ENCODE measurements around the gene FKRP. TPM values are rescaled to one million over a fixed set of nuclear protein-coding genes. Genes with fewer than 3 reads are reported as not detected.
"Not testable (repeated sequence)": the region's sequence is repeated elsewhere in the genome, so short reads cannot be mapped to it uniquely, and the experiment has no call there.

FKRP gene
- polyA plus RNA-seq, 4 donors = 7.0 to 14.6 (median 8.8) TPM

DNA sequence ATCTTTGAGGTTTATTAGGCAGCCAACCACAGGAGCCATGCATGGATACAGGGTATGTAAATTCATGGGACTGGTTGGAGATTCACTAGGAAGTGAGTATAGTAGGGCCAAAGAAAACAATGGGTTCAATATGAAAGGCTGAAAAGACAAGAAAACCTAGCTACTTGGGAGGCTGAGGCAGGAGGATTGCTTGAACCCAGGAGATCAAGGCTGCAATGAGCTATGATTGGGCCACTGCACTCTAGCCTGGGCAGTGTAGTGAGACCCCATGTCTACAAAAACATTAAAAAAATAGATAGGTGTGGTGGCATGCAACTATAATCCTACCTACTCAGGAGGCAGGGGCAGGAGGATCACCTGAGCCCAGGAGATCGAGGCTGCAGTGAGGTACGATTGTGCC is 52.9 kb downstream of the FKRP start:
- WGBS, 3 donors = 94 to 96% (median 96%) methylated on average over 2 of the region's 2 CpGs

DNA sequence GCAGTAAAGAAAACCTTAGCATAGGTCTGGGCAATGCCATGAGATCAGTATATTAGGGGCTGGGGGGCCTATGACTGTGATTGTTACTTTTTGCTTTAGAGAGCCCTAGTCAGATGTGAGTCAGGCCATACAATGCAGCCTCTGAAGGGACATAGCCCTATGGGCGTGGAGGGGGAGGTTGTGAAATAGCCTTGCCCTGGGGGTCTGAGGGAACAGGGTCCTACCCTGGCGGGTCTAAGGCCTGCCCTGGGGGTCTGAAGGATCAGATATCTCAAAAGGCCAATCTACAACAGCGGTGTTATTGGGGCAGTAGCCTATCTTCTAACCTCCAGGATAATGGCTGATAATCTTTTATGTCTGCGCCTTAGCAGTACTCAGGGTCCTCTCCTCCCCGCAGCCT is 56.3 kb downstream of the FKRP start:
- Histone ChIP-seq H3K27ac (ENCODE audit: low read depth in 1 of 3, low read length in 2 of 3) (peak overlapping the region in 1 of 3 donors; percentile 27), H3K36me3 (ENCODE audit: control insufficient read depth in 3 of 3, insufficient read depth in 2 of 3, low read depth in 1 of 3, low read length in 3 of 3) (no peaks in the 10 kb centered on the region), H3K27me3 (ENCODE audit: control insufficient read depth in 3 of 3, insufficient read depth in 3 of 3, low read length in 3 of 3) (no peaks in the 10 kb centered on the region), H3K4me3 (ENCODE audit: low read depth in 1 of 3, low read length in 3 of 3) (no peak overlapping the region), H3K9me3 (ENCODE audit: control insufficient read depth in 2 of 2, insufficient read depth in 1 of 2, low read depth in 1 of 2, low read length in 1 of 2) (no peaks in the 10 kb centered on the region), H3K4me1 (ENCODE audit: control insufficient read depth in 3 of 3, insufficient read depth in 2 of 3, low read depth in 1 of 3, low read length in 2 of 3) (peaks cover 0 to 28% (median 0%) of the 10 kb centered on the region in 3 donors)
- FAIRE-seq (no peak), DNase-seq (no peak)
- WGBS, 3 donors = 93 to 95% (median 95%) methylated on average over 5 of the region's 5 CpGs

More for the DNA sequence above, 52.9 kb downstream of the FKRP start:
- no peak for DNase-seq
- H3K9me3 ChIP-seq (ENCODE audit: control insufficient read depth in 2 of 2, insufficient read depth in 1 of 2, low read depth in 1 of 2, low read length in 1 of 2) = no peaks in the 10 kb centered on the region
- no peak overlapping the region for H3K27ac ChIP-seq (ENCODE audit: low read depth in 1 of 3, low read length in 2 of 3)
- no peak for FAIRE-seq
- H3K27me3 ChIP-seq (ENCODE audit: control insufficient read depth in 3 of 3, insufficient read depth in 3 of 3, low read length in 3 of 3) = no peaks in the 10 kb centered on the region
- H3K4me3 ChIP-seq (ENCODE audit: low read depth in 1 of 3, low read length in 3 of 3) = no peak overlapping the region
- H3K4me1 ChIP-seq (ENCODE audit: control insufficient read depth in 3 of 3, insufficient read depth in 2 of 3, low read depth in 1 of 3, low read length in 2 of 3) = peaks cover 0 to 27% (median 0%) of the 10 kb centered on the region in 3 donors
- no peaks in the 10 kb centered on the region for H3K36me3 ChIP-seq (ENCODE audit: control insufficient read depth in 3 of 3, insufficient read depth in 2 of 3, low read depth in 1 of 3, low read length in 3 of 3)

DNA sequence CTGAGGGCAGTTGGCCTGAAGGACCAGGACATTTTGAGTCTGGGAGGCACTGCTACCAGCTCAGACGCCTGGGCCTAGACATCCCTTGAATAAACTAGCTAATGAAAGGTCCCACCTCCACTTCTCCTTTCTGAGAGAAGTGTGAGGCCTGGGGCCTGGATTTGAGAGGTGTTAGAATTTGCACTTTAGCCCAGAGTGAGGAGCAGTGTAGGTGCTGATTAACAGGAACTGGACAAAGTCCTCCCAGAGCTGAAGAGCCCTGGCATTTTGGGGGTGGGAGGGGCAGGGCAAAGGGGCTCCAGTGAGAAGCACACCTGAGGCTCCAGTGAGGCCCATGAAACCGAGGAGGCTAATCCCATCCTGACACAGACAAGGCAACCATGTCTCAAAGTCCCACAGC is 57.7 kb downstream of the FKRP start:
- peak; percentile 70 to 93 for DNase-seq
- Histone ChIP-seq H3K27me3 (ENCODE audit: control insufficient read depth in 3 of 3, insufficient read depth in 3 of 3, low read length in 3 of 3) (no peaks in the 10 kb centered on the region), H3K4me1 (ENCODE audit: control insufficient read depth in 3 of 3, insufficient read depth in 2 of 3, low read depth in 1 of 3, low read length in 2 of 3) (peaks cover 0 to 28% (median 0%) of the 10 kb centered on the region in 3 donors)

DNA sequence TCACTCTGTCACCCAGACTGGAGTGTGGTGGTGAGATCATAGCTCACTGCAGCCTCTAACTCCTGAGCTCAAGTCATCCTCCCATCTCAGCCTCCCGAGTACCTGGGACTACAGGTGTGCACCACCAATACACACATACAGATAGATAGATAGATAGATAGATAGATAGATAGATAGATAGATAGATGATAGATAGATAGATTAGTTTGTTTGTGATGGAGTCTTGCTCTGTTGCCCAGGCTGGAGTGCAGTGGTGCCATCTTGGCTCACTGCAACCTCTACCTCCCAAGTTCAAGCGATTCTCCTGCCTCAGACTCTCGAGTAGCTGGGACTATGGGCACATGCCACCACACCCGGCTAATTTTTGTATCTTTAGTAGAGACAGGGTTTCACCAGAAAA is 58.6 kb downstream of the FKRP start:
- Histone ChIP-seq H3K27ac (ENCODE audit: low read depth in 1 of 3, low read length in 2 of 3) (peak overlapping the region in 1 of 3 donors; percentile 2), H3K4me1 (ENCODE audit: control insufficient read depth in 3 of 3, insufficient read depth in 2 of 3, low read depth in 1 of 3, low read length in 2 of 3) (peaks cover 0 to 28% (median 0%) of the 10 kb centered on the region in 3 donors)
- 91 to 92% (median 92%) methylated on average over 4 of the region's 4 CpGs for WGBS, 3 donors
- not testable (repeated sequence) for H3K36me3 ChIP-seq (ENCODE audit: control insufficient read depth in 3 of 3, insufficient read depth in 2 of 3, low read depth in 1 of 3, low read length in 3 of 3); H3K27me3 ChIP-seq (ENCODE audit: control insufficient read depth in 3 of 3, insufficient read depth in 3 of 3, low read length in 3 of 3); H3K4me3 ChIP-seq (ENCODE audit: low read depth in 1 of 3, low read length in 3 of 3); FAIRE-seq; DNase-seq; H3K9me3 ChIP-seq (ENCODE audit: control insufficient read depth in 2 of 2, insufficient read depth in 1 of 2, low read depth in 1 of 2, low read length in 1 of 2)

More for the DNA sequence above, 57.7 kb downstream of the FKRP start:
- Histone ChIP-seq H3K9me3 (ENCODE audit: control insufficient read depth in 2 of 2, insufficient read depth in 1 of 2, low read depth in 1 of 2, low read length in 1 of 2) (no peaks in the 10 kb centered on the region), H3K36me3 (ENCODE audit: control insufficient read depth in 3 of 3, insufficient read depth in 2 of 3, low read depth in 1 of 3, low read length in 3 of 3) (no peaks in the 10 kb centered on the region), H3K27ac (ENCODE audit: low read depth in 1 of 3, low read length in 2 of 3) (peak overlapping the region in 1 of 3 donors; percentile 81), H3K4me3 (ENCODE audit: low read depth in 1 of 3, low read length in 3 of 3) (no peak overlapping the region)
- FAIRE-seq = no peak
- WGBS, 3 donors = 11 to 48% (median 22%) methylated on average over 2 of the region's 2 CpGs

- no peaks in the 10 kb centered on the region for H3K36me3 ChIP-seq (ENCODE audit: control insufficient read depth in 3 of 3, insufficient read depth in 2 of 3, low read depth in 1 of 3, low read length in 3 of 3)
- H3K27me3 ChIP-seq (ENCODE audit: control insufficient read depth in 3 of 3, insufficient read depth in 3 of 3, low read length in 3 of 3) = no peaks in the 10 kb centered on the region
- no peak overlapping the region for H3K27ac ChIP-seq (ENCODE audit: low read depth in 1 of 3, low read length in 2 of 3)
- WGBS, 3 donors = 82 to 90% (median 86%) methylated on average over 7 of the region's 7 CpGs
- no peak for FAIRE-seq
- no peak overlapping the region for H3K4me3 ChIP-seq (ENCODE audit: low read depth in 1 of 3, low read length in 3 of 3)
- H3K9me3 ChIP-seq (ENCODE audit: control insufficient read depth in 2 of 2, insufficient read depth in 1 of 2, low read depth in 1 of 2, low read length in 1 of 2) = no peaks in the 10 kb centered on the region
- H3K4me1 ChIP-seq (ENCODE audit: control insufficient read depth in 3 of 3, insufficient read depth in 2 of 3, low read depth in 1 of 3, low read length in 2 of 3) = peaks cover 0 to 23% (median 0%) of the 10 kb centered on the region in 3 donors
- DNase-seq = no peak
Measured at GRCh38 chr19:46806656-46807055, 60.8 kb downstream of the FKRP start.

Other genes with a start within 250 kb of the FKRP start
- 100 to 1,000 TPM; 189 to 429 (median 298) TPM for gene CALM3, start 144.7 kb upstream of the FKRP start, polyA plus RNA-seq
- gene PTGIR, start 121.0 kb upstream of the FKRP start, polyA plus RNA-seq = 1 to 10 TPM in 2 of 4 donors, under 1 TPM in 1, not detected in 1; 0.45 to 3.4 (median 1.6) TPM
- under 1 TPM in 1 of 4 donors, not detected in 3; 0.75 TPM for gene GNG8, start 109.9 kb upstream of the FKRP start, polyA plus RNA-seq
- gene DACT3, start 84.9 kb upstream of the FKRP start, polyA plus RNA-seq = 1 to 10 TPM in 3 of 4 donors, not detected in 1; 2.2 to 7.1 (median 5.3) TPM
- gene PRKD2, start 28.9 kb upstream of the FKRP start, polyA plus RNA-seq = 10 to 100 TPM; 30.7 to 87.4 (median 57.6) TPM
- gene STRN4, start 393 bp downstream of the FKRP start, polyA plus RNA-seq = 10 to 100 TPM; 44.6 to 58.3 (median 51.1) TPM
- gene SLC1A5, start 42.5 kb downstream of the FKRP start, polyA plus RNA-seq = 100 to 1,000 TPM in 2 of 4 donors, 1 to 10 TPM in 2; 1.6 to 159 (median 68.0) TPM
- gene AP2S1, start 104.8 kb downstream of the FKRP start, polyA plus RNA-seq = 100 to 1,000 TPM in 3 of 4 donors, 10 to 100 TPM in 1; 85.1 to 164 (median 126) TPM
- gene ARHGAP35, start 114.9 kb downstream of the FKRP start, polyA plus RNA-seq = 10 to 100 TPM; 12.7 to 46.5 (median 19.6) TPM